Panc1 (cell line): ENCODE data around the gene PLCH2. TPM values are rescaled to one million over a fixed set of nuclear protein-coding genes. Genes with fewer than 3 reads are reported as not detected.

ENCODE experiments used
- ATAC-seq: fragments of 200-7000 bp; cut with Tn5 transposase; 2 replicates; pipeline ENCODE4 v1.9.1; 2020; ENCODE audit warnings: mild to moderate bottlenecking, moderate library complexity
- BruUV-seq: library from RNA; stranded (reverse); fragments of 400-500 nt; replicated peaks from 2 replicates; lab custom pipeline; 2021; lab: Mats Ljungman, UMichigan
- CTCF ChIA-PET: fragments of 300-600 bp; sonication (Branson Sonifier 250); formaldehyde crosslinking; loops from one replicate; lab custom pipeline; 2022; ENCODE audit warnings: antibody characterized with exemption; lab: Charles Lee
- POLR2A ChIA-PET: fragments of 300-600 bp; sonication (Branson Sonifier 250); formaldehyde crosslinking; loops from one replicate; lab custom pipeline; 2022; ENCODE audit warnings: antibody characterized with exemption; lab: Charles Lee
- DNase-seq: peaks from one replicate; pipeline ENCODE4 v3.0.0-alpha.2; 2010; ENCODE audit warnings: low read depth, low spot score
- H3K27ac ChIP-seq: 2 replicates; pipeline ENCODE4 v1.5.1; 2011; ENCODE audit warnings: mild to moderate bottlenecking, low read length, inconsistent platforms
- H3K27me3 ChIP-seq: fragments of 200-500 bp; sonication (Bioruptor generic); 2 replicates; pipeline ENCODE4 v1.6.0; 2014; ENCODE audit warnings: low read length, inconsistent platforms; ENCODE audit not compliant: control insufficient read depth, insufficient read depth
- H3K36me3 ChIP-seq: fragments of 200-500 bp; sonication (Bioruptor generic); 2 replicates; pipeline ENCODE4 v1.5.1; 2014; ENCODE audit warnings: inconsistent platforms, mild to moderate bottlenecking, low read length, moderate library complexity; ENCODE audit not compliant: control insufficient read depth, insufficient read depth
- H3K4me1 ChIP-seq: 2 replicates; pipeline ENCODE4 v1.5.1; 2011; ENCODE audit warnings: inconsistent platforms, mild to moderate bottlenecking, low read length, moderate library complexity; ENCODE audit not compliant: control insufficient read depth, insufficient read depth
- H3K4me3 ChIP-seq, 2 experiments: 2 replicates each; pipeline ENCODE4 v1.5.1; 2011 to 2012; ENCODE audit warnings: low read depth in 2 of 2, low read length in 2 of 2, mild to moderate bottlenecking in 2 of 2, inconsistent platforms in 1 of 2, moderate library complexity in 1 of 2
- H3K9me3 ChIP-seq: fragments of 200-500 bp; sonication (Bioruptor generic); 2 replicates; pipeline ENCODE4 v1.5.1; 2014; ENCODE audit warnings: low read depth, mild to moderate bottlenecking, inconsistent platforms, low read length, moderate library complexity; ENCODE audit not compliant: control insufficient read depth, insufficient read depth
- CTCF ChIP-seq: fragments of 450-650 bp; IDR thresholded peaks from 2 replicates; pipeline ENCODE4 v1.5.1; 2017; ENCODE audit warnings: mild to moderate bottlenecking
- POLR2AphosphoS5 ChIP-seq: IDR thresholded peaks from 2 replicates; pipeline ENCODE4 v1.6.1; 2012; ENCODE audit warnings: mild to moderate bottlenecking, low read depth, low read length, moderate library complexity
- REST ChIP-seq, 2 experiments: IDR thresholded peaks; 2 replicates each; pipeline ENCODE4 v1.6.1; 2011 to 2012; ENCODE audit warnings: low read depth in 2 of 2, control low read depth in 1 of 2, low read length in 1 of 2, mild to moderate bottlenecking in 1 of 2, moderate library complexity in 1 of 2; ENCODE audit not compliant: insufficient read depth in 1 of 2
- SIN3A ChIP-seq: IDR thresholded peaks from 2 replicates; pipeline ENCODE4 v1.6.1; 2012; ENCODE audit warnings: low read depth, mild to moderate bottlenecking, low read length, moderate library complexity, borderline replicate concordance; ENCODE audit not compliant: insufficient read depth
- TCF7L2 ChIP-seq: IDR thresholded peaks from 2 replicates; pipeline ENCODE4 v1.6.1; 2011; ENCODE audit warnings: mild to moderate bottlenecking, low read depth, low read length, inconsistent platforms
- in situ Hi-C: cut with HindIII; loops from 2 replicates; pipeline ENCODE4 v1.10.0; 2016; ENCODE audit warnings: low sequenced_read_pairs, low pct_unique_long_range_greater_than_20kb
- intact Hi-C: fragments of 100-400 bp; cut with micrococcal nuclease; formaldehyde crosslinking; loops from one replicate; pipeline ENCODE4 v1.10.0; 2022; ENCODE audit not compliant: unreplicated experiment
- total RNA-seq: library from RNA; stranded (reverse); gene quantifications from one replicate; pipeline ENCODE4 v1.2.1, GENCODE V29; 2021; ENCODE audit not compliant: unreplicated experiment

Gene PLCH2
- total RNA-seq, 1 experiment from 2014 or later, result 41.2 TPM

GRCh38 chr1:2495546-2495945, 19.5 kb downstream of the PLCH2 start:
- in situ Hi-C loops (no loop called here), intact Hi-C loops (loop anchor here (10.0 kb wide), 1 partner anchor 559 kb away; no protein-coding TSS in a partner anchor)
- Histone ChIP-seq H3K9me3 (no peaks in the 10 kb centered on the region), H3K27ac (no peak overlapping the region), H3K4me1 (peaks cover 33% of the 10 kb centered on the region), H3K27me3 (no peaks in the 10 kb centered on the region), H3K4me3 (no peak overlapping the region), H3K36me3 (no peaks in the 10 kb centered on the region)
- no TSS peak for BruUV-seq
- ATAC-seq (no peak), DNase-seq (no peak)
- POLR2A ChIA-PET, result no interaction called here
- CTCF ChIA-PET, result no interaction called here
- TF ChIP-seq CTCF, result no peak
- TF ChIP-seq SIN3A, result no peak
- TF ChIP-seq REST (IDR thresholded peaks at IDR 0.05; ENCODE audit: insufficient read depth in 1 of 2, low read depth in 2 of 2, low read length in 1 of 2), result no peak
- TF ChIP-seq TCF7L2, result no peak
- no peak; the same call in 1 of the 2 replicates for TF ChIP-seq POLR2AphosphoS5

- in situ Hi-C loops (no loop called here), intact Hi-C loops (loop anchor here (10.0 kb wide), 1 partner anchor 559 kb away; no protein-coding TSS in a partner anchor)
- Histone ChIP-seq H3K4me3 (no peak overlapping the region), H3K4me1 (peaks cover 33% of the 10 kb centered on the region), H3K9me3 (no peaks in the 10 kb centered on the region), H3K27ac (no peak overlapping the region), H3K36me3 (no peaks in the 10 kb centered on the region), H3K27me3 (no peaks in the 10 kb centered on the region)
- CTCF ChIA-PET, result no interaction called here
- BruUV-seq, result no TSS peak
- no peak for TF ChIP-seq REST (IDR thresholded peaks at IDR 0.05; ENCODE audit: insufficient read depth in 1 of 2, low read depth in 2 of 2, low read length in 1 of 2)
- TF ChIP-seq TCF7L2, result no peak
- no peak for TF ChIP-seq CTCF
- no peak for TF ChIP-seq SIN3A
- no peak for TF ChIP-seq POLR2AphosphoS5
- POLR2A ChIA-PET, result no interaction called here
- DNase-seq (no peak), ATAC-seq (no peak)
Observed at GRCh38 chr1:2496087-2496622, 20.1 kb downstream of the PLCH2 start.
